NCI-H2196 (cell line): Measurements from ENCODE around the gene MMP15.

ENCODE experiments used
- DNase-seq: peaks from one replicate; lab custom pipeline; 2025; ENCODE audit not compliant: unreplicated experiment; lab: John Stamatoyannopoulos, UW

The MMP15 gene

DNA sequence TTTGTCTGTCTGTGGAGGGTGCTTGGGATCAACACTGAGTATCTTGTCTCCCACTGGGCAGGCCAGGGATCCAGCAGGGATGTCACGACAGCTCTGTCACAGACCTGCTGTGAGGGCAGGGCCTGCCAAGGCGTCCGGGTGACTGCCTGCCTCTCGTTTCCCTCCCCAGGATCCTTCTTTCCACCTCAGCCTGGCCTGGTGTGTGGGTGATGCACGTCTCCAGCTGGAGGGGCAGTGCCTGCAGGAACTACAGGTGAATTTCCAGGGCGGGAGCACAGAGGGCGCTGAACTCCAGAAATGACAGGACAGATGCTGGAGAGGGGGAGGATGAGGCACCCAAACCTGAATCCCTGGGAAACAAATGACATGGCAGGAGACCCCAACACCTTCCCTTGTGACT is 6.8 kb upstream of the MMP15 start:
- no peak for DNase-seq

GRCh38 chr16:58019866-58020538 is 5.6 kb upstream of the MMP15 start:
- no peak for DNase-seq

DNA sequence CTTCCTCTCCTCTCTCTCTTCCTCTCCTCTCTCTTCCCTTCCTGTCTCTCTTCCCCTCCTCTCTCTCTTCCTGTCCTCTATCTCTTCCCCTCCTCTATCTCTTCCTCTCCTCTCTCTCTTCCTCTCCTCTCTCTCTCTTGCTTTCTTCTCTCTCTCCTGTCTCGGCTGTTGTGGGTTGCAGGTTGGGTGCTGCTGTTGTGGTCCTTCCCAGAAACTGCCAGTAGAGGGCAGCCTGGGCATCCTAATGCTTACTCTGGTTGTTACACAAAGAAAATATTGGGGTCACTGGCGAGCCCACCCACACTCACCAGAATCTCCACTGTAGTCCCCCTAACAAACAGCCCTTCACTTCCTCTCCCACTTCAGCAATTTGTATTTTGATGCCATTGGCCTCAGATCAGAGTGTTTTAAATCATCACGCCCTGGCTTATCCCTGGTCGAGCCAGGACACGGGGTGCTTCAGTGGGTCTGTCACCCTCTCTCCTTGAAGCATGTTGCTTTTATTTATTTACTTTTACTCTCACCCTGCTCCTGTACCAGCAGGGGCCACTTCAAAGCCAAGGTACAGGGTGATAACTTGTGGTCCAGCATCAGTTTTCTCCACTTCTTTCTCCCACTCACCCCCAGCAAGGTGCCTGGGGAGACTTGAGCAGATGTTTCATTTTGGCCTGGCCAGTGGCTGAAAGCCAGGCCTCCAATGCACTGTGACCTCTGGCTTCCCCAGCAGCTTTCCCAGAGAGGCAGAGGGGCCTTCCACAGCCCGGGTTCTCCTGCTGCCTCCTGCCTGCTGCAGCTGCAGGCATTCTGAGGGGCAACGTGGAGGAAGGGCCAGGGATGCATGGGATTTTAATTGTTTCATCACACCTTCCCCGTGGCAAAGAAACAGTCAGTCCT is 4.7 kb upstream of the MMP15 start:
- peak; percentile 14 for DNase-seq

GRCh38 chr16:58021661-58022551 is 3.6 kb upstream of the MMP15 start:
- no peak for DNase-seq

DNA sequence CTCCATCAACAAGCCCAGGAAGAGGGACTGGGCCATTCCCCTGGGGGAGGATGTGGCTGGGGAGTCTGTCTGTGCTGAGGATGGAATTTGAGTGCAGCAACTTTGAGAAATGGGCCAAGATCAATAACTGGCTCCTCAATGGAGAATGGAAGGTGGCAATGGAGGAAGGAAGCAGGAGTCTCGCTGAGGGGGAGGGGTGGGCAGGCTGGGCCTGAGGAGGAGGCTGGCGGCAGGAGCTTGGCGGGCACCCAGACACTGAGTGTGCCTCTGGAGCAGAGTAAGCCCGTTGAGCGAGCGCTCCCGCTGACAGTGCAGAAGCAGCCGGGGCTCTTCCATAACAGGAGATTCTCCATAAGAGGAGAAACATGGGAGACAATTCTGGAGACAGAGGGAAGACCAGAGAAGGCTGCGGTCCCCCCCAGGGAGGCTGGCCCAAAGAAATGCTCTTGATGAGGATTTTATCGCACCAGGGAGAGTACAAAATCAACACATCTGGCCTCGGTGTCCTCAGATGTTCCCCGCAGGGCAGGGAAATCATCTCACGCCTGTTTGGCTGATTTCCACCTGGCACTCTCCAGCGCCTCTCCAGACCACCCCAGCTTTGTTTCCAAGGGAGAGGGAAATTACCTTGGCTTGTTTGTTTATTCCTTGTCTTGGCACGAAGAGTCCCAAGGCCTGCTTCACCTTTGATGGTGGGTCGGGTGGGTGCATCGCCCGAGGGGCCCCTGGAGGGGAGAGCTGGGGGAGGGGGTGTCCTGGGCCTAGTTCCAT is 2.8 kb upstream of the MMP15 start:
- peak; percentile 46 for DNase-seq

DNA sequence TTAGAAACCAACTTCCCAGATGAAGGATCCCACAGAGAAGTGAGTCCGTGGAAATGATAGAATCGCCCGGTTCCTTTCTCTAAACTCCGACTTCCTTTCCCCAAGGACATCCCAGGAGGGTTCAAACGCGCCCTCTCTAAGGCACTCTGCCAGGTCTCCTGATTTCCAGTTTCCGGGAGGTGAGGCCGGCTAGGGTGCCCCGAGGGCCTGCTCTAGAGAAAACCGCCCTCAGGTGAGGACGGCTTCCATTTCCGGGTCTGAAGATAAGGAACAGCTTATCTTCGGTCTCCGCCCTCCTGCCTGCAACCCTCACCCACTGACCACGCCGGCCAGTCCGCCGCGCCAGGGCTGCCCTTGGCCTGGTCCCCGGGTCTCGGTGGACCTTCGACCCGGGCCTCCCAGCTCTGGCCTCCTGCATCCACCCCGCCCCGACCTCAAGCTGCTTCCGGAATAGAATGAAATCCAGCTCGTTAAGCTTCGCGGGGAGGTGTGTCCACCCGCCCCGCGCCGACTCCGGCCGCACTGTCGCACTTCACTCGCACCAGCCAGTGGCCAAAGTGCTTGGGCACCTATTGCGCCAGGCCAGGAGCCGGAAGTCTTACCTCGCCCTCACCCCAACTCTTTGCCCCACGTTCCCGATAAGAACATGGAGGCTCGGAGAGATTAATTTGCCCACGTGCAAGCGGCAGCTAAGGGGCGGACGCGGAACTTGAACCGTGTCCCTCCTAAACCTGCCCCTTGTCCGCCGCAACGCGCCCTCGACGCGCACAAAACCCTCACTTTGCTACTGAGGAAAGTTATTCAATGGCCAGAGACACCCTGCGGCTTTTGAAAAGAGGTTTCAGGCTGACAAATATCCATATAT is 836 bp upstream of the MMP15 start:
- no peak for DNase-seq

GRCh38 chr16:58026139-58026704 is 668 bp downstream of the MMP15 start:
- DNase-seq, result peak; percentile 5

- DNase-seq, result no peak
These were observed 1.2 kb downstream of the MMP15 start for GRCh38 chr16:58026705-58027160.

GRCh38 chr16:58027161-58027915 is 1.8 kb downstream of the MMP15 start:
- DNase-seq, result peak; percentile 27

DNA sequence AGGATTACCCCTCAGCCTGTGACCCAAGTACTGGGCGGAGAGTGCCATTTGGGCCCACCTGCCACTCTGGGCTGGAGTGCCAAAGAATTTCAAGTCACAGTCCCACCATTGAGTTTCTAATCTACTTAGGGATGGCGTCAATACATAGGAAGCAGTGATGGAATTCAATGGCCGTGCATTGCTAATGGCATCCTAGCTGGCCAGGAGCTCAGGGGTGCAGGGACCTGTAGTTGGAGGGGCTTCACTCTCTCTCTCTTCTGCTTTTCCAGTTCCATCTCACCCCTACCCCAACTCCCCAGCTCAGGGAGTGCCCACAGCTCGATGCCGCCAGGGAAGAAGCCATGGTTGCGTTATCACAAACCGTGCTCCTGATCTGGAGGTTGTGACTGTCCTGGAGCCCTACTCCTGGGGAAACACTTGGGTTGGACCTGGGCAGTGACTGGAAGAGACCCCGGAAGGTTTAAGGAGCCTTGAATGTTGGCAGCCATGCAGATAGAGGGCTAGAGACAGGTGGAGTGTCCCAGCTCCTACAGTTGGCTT is 2.4 kb downstream of the MMP15 start:
- DNase-seq, result no peak

DNA sequence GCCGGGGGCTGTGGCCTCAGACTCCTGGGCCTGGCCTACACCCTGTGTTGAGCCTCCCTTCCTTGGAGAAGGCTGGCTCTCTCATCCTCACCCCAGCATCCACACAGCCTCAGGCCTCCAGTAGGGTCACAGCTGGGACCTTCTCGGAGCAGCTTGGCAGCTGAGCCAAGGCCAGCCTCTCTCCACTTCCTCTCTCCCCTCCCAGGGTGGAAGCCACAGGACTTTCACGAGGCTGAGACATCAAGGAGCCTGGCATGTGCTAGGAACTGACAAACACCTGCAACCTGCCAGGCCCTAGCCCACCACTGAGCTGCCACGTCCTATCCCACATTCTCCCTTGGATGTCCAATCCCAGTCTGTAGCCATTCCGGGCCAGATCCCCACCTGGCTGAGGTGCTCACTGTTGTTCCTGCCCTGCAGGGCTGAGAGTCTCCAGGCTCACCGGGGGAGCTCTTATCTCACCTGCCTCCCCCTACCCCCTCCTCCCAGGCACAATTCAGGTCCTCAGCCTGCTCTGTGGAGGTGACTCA is 3.1 kb downstream of the MMP15 start:
- DNase-seq, result no peak

DNA sequence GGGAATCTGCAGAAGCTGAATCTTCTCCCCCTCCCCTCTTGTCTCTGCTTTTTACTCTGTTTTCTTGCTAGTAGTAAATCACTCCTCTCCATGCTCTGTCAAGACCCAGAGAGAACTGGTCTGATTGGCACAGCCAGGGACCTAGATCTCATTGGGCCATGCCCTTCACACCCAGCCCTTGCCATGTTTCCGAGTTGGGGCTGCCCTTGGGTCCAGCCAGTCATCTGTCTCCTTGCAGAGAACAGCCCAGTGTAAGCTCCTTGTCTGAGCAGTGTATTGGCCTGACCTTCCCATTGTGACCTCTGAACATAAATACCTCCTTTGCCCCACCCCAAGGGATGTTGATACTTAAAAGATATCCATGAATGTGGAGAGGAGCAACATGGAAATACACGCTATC is 3.9 kb downstream of the MMP15 start:
- no peak for DNase-seq

- no peak for DNase-seq
These were observed 4.7 kb downstream of the MMP15 start for GRCh38 chr16:58030136-58030840.

- no peak for DNase-seq
These were observed 5.7 kb downstream of the MMP15 start for GRCh38 chr16:58031016-58031800.

GRCh38 chr16:58032710-58033293 is 7.2 kb downstream of the MMP15 start:
- DNase-seq, result peak; percentile 25

DNA sequence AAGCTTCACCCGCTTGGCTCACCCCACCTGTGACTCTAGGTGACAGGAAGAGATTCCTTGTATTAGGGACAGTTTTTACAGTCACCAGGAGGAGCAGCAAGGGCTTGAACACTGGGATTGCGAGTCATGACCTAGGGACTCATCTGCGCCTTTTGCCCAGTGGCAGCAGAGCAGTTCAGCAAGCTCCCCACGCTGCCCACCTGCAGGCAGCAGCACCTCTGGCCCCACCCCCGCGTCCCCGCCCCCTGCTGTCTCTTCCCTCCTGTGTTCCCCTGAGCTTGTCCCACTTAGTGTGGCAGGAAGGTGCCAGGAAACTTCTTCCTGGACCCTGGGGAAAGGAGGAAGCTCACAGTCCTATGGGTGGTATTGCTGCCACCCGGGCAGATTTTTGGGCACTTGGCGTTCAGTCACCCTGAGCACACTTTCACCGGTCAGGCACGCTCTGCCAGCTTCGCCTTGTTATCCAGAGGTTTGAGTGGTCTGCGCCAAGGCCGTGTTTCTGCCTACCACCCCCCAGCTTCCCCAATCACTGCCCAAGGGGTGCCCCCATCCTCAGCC is 8.7 kb downstream of the MMP15 start:
- DNase-seq, result no peak
